Measurements from ENCODE around the gene MS4A12.
"Not testable (repeated sequence)": the region's sequence is repeated elsewhere in the genome, so short reads cannot be mapped to it uniquely, and the experiment has no call there.

Gene MS4A12

DNA sequence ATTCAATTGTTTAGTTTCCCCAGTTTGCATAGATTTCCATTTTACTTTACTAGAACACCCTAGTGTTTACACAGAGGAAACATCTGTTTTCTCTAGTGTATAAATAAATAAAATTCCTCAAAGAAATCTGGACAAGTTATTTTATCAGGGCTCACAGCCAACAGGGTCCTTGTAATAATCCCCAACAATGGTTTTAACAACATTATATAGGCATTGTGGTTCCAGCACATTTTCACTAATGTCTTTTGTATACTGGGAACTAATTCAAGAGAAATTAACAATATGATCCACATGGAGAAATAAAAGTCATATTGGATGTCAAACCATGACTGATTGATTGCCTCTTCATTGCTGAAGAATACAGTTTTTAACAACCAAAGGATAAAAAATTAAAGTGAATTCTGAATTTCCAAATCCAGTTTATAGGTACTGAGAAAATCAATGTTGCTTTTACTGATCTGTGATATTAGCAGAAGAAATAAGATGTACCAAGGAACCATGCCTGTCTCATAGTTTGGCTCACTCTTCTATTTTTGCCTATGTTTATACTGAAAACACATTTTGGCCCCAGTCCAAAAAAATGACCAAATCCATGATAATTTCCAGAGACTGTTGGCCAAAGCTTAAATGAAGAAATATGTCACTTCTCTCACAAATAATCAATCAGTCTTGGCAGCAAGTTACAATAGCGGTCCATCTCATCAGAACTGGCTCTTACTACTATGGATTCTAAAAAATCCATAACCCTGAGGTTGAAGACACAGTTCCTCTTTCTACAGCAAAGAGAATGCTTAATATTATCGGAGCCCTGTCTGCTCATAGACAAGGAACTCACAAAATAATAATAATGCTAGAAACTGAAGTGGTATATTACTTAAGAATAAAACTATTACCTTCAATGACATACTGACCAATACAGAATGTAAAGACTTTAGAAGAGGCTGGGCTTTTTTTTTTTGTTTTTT is 21.2 kb downstream of the MS4A12 start:
- H3K4me3 ChIP-seq (ENCODE audit: low read length), result no peak overlapping the region
- no peaks in the 10 kb centered on the region for H3K9me3 ChIP-seq (ENCODE audit: control insufficient read depth, low read depth, low read length)
- no peak overlapping the region for H3K9ac ChIP-seq (ENCODE audit: low read length)
- no peaks in the 10 kb centered on the region for H3K27me3 ChIP-seq (ENCODE audit: control insufficient read depth, insufficient read depth, low read length)
- no peaks in the 10 kb centered on the region for H3K4me1 ChIP-seq (ENCODE audit: control insufficient read depth, low read depth, low read length)
- H3K36me3 ChIP-seq (ENCODE audit: control insufficient read depth, low read depth, low read length), result no peaks in the 10 kb centered on the region
- no peak overlapping the region for H3K27ac ChIP-seq (ENCODE audit: low read length)

- H3K9ac ChIP-seq (ENCODE audit: low read length), result no peak within 1 kb of the TSS
- H3K27ac ChIP-seq (ENCODE audit: low read length), result no peak within 1 kb of the TSS
- no peaks in the 10 kb centered on the region for H3K27me3 ChIP-seq (ENCODE audit: control insufficient read depth, insufficient read depth, low read length)
- H3K4me1 ChIP-seq (ENCODE audit: control insufficient read depth, low read depth, low read length), result no peaks in the 10 kb centered on the region
- H3K4me3 ChIP-seq (ENCODE audit: low read length), result no peak within 1 kb of the TSS
- H3K9me3 ChIP-seq (ENCODE audit: control insufficient read depth, low read depth, low read length), result no peaks in the 10 kb centered on the region
- H3K36me3 ChIP-seq (ENCODE audit: control insufficient read depth, low read depth, low read length), result no peaks in the 10 kb centered on the region
Measured at GRCh38 chr11:60515144-60515855, 22.7 kb downstream of the MS4A12 start, which contains the start of gene MS4A13. Gene MS4A13 (plus strand): TSS chr11:60515392. CDS start chr11:60518084, 2,692 bp downstream.

- no peaks in the 10 kb centered on the region for H3K36me3 ChIP-seq (ENCODE audit: control insufficient read depth, low read depth, low read length)
- H3K27me3 ChIP-seq (ENCODE audit: control insufficient read depth, insufficient read depth, low read length), result no peaks in the 10 kb centered on the region
- peaks cover 13% of the 10 kb centered on the region for H3K4me1 ChIP-seq (ENCODE audit: control insufficient read depth, low read depth, low read length)
- H3K27ac ChIP-seq (ENCODE audit: low read length), result no peak overlapping the region
- H3K4me3 ChIP-seq (ENCODE audit: low read length), result no peak overlapping the region
- H3K9ac ChIP-seq (ENCODE audit: low read length), result no peak overlapping the region
- H3K9me3 ChIP-seq (ENCODE audit: control insufficient read depth, low read depth, low read length), result peaks cover 3% of the 10 kb centered on the region
Measured at GRCh38 chr11:60528465-60528864, 35.9 kb downstream of the MS4A12 start.

GRCh38 chr11:60528934-60529333 is 36.4 kb downstream of the MS4A12 start:
- Histone ChIP-seq H3K36me3 (ENCODE audit: control insufficient read depth, low read depth, low read length) (no peaks in the 10 kb centered on the region), H3K27ac (ENCODE audit: low read length) (no peak overlapping the region), H3K4me3 (ENCODE audit: low read length) (no peak overlapping the region), H3K9ac (ENCODE audit: low read length) (no peak overlapping the region), H3K27me3 (ENCODE audit: control insufficient read depth, insufficient read depth, low read length) (no peaks in the 10 kb centered on the region), H3K9me3 (ENCODE audit: control insufficient read depth, low read depth, low read length) (peaks cover 3% of the 10 kb centered on the region), H3K4me1 (ENCODE audit: control insufficient read depth, low read depth, low read length) (peaks cover 13% of the 10 kb centered on the region)

DNA sequence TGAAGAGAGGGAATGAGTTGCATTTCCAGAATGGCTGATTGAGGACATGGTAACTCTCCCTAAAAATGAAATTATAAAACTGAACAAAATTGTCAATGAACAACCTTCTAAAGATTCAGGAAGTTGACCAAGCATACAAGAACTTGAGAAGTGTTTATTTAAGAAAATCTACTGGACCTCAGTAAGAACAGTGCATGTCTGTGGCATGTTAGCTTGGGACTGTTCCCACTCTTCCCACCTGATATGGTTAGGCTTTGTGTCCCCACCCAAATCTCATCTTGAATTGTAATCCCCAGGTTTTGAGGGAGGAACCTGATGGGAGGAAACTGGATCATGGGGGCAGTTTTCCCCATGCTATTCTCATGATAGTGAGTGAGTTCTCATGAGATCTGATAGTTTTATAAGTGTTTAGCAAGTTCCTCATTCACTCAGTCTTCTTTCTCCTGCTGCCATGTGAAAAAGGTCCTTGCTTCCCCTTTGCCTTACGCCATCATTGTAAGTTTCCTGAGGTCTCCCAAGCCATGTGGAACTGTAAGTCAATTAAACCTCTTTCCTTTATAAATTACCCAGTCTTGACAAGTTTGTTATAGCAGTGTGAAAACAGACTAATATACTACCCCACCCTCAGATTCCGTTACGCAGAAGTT is 38.0 kb downstream of the MS4A12 start:
- peaks cover 13% of the 10 kb centered on the region for H3K4me1 ChIP-seq (ENCODE audit: control insufficient read depth, low read depth, low read length)
- no peak overlapping the region for H3K9ac ChIP-seq (ENCODE audit: low read length)
- no peak overlapping the region for H3K27ac ChIP-seq (ENCODE audit: low read length)
- no peak overlapping the region for H3K4me3 ChIP-seq (ENCODE audit: low read length)
- no peaks in the 10 kb centered on the region for H3K36me3 ChIP-seq (ENCODE audit: control insufficient read depth, low read depth, low read length)
- H3K27me3 ChIP-seq (ENCODE audit: control insufficient read depth, insufficient read depth, low read length), result no peaks in the 10 kb centered on the region
- peaks cover 3% of the 10 kb centered on the region for H3K9me3 ChIP-seq (ENCODE audit: control insufficient read depth, low read depth, low read length)

GRCh38 chr11:60532383-60532782 is 39.8 kb downstream of the MS4A12 start:
- not testable (repeated sequence) for H3K27me3 ChIP-seq (ENCODE audit: control insufficient read depth, insufficient read depth, low read length); H3K4me3 ChIP-seq (ENCODE audit: low read length); H3K27ac ChIP-seq (ENCODE audit: low read length); H3K9ac ChIP-seq (ENCODE audit: low read length); H3K36me3 ChIP-seq (ENCODE audit: control insufficient read depth, low read depth, low read length); H3K9me3 ChIP-seq (ENCODE audit: control insufficient read depth, low read depth, low read length)
- H3K4me1 ChIP-seq (ENCODE audit: control insufficient read depth, low read depth, low read length), result peaks cover 13% of the 10 kb centered on the region

GRCh38 chr11:60538627-60539026 is 46.0 kb downstream of the MS4A12 start:
- H3K9ac ChIP-seq (ENCODE audit: low read length); H3K9me3 ChIP-seq (ENCODE audit: control insufficient read depth, low read depth, low read length); H3K36me3 ChIP-seq (ENCODE audit: control insufficient read depth, low read depth, low read length); H3K4me1 ChIP-seq (ENCODE audit: control insufficient read depth, low read depth, low read length); H3K27me3 ChIP-seq (ENCODE audit: control insufficient read depth, insufficient read depth, low read length); H3K4me3 ChIP-seq (ENCODE audit: low read length); H3K27ac ChIP-seq (ENCODE audit: low read length): not testable (repeated sequence)

DNA sequence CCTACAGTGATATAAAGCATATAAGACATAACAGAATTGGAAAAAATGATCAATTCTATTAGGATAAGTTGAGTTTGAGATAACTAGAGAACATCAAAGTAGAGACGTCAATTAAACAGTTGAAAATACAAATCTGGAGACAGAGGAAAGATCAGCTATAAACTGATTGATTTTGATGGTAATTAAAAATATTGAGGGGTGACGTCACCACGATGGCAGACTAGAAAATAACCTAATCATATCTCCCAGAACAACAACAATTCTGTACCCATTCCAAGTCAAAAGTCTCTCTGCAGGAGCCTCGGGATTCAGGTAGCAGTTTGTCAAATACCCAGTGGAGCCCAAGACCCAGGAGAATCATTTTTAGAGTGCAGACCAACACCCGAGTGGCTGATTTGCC is 51.5 kb downstream of the MS4A12 start:
- Histone ChIP-seq H3K9ac (ENCODE audit: low read length) (no peak overlapping the region), H3K27ac (ENCODE audit: low read length) (no peak overlapping the region), H3K4me1 (ENCODE audit: control insufficient read depth, low read depth, low read length) (no peaks in the 10 kb centered on the region), H3K27me3 (ENCODE audit: control insufficient read depth, insufficient read depth, low read length) (no peaks in the 10 kb centered on the region), H3K4me3 (ENCODE audit: low read length) (no peak overlapping the region), H3K36me3 (ENCODE audit: control insufficient read depth, low read depth, low read length) (no peaks in the 10 kb centered on the region), H3K9me3 (ENCODE audit: control insufficient read depth, low read depth, low read length) (no peaks in the 10 kb centered on the region)

Data from iPS-18a (cell line).